ENCODE data around the gene ITPR2. TPM values are rescaled to one million over a fixed set of nuclear protein-coding genes. Genes with fewer than 3 reads are reported as not detected.

Gene ITPR2
- total and polyA plus RNA-seq, 2 of the 13 experiments (the other 11 are each of a cell fraction or from before 2014, with no cell fraction given), result 31.9 to 81.9 TPM

GRCh38 chr12:26327975-26328644 lies 504.9 kb downstream of the ITPR2 start:
- H3K9ac ChIP-seq (ENCODE audit: insufficient read depth, low read depth, low read length), result no peak overlapping the region
- DNase-seq (ENCODE audit: low spot score), result no peak
- H4K20me1 ChIP-seq (ENCODE audit: insufficient read depth, low read length), result no peaks in the 10 kb centered on the region
- ChIA-PET CTCF (ENCODE audit: low intra/inter-chr PET ratio, low total read pairs) (no interaction called here), POLR2A (no interaction called here)
- intact Hi-C loops (cut with micrococcal nuclease; ENCODE audit: unreplicated experiment), result no loop called here
- FAIRE-seq, result no peak
- H3K4me2 ChIP-seq (ENCODE audit: low read depth, low read length), result no peak overlapping the region
- no peaks in the 10 kb centered on the region for H3K4me1 ChIP-seq (ENCODE audit: insufficient read depth, low read length)
- H2AFZ ChIP-seq (ENCODE audit: low read length), result no peak overlapping the region
- H3K9me3 ChIP-seq (ENCODE audit: low read length), result no peaks in the 10 kb centered on the region
- no TSS peak for BruUV-seq (replicated peaks)
- H3K36me3 ChIP-seq (replicated peaks in 1 of 2; ENCODE audit: control insufficient read depth in 1 of 2, insufficient read depth in 2 of 2, low read length in 2 of 2), result no peaks in the 10 kb centered on the region
- H3K27me3 ChIP-seq (ENCODE audit: control insufficient read depth in 1 of 2, insufficient read depth in 2 of 2, low read length in 2 of 2), result no peaks in the 10 kb centered on the region; a peak in 1 of 5 replicates
- H3K4me3 ChIP-seq (replicated peaks in 1 of 3; ENCODE audit: insufficient read depth in 1 of 3, low read depth in 2 of 3, low read length in 3 of 3), result no peak overlapping the region
- H3K27ac ChIP-seq (ENCODE audit: extremely low read length, insufficient read depth, low read length), result no peak overlapping the region
- in situ Hi-C loops (cut with HindIII; ENCODE audit: extremely low pct_ligation_motif_present, low pct_unique_long_range_greater_than_20kb), result no loop called here
- ATAC-seq, result peak; percentile 23; the same call in 2 of the 3 replicates
- 34% methylated on average over 4 of the region's 4 CpGs for WGBS (ENCODE audit: low lambda C conversion rate)
- H3K79me2 ChIP-seq (ENCODE audit: insufficient read depth, low read length), result no peaks in the 10 kb centered on the region
- TF ChIP-seq HNRNPH1 (optimal IDR thresholded peaks at IDR 0.05; ENCODE audit: low read depth, low read length) (no peak), ZNF142 (CRISPR knock-in tag; IDR thresholded peaks at IDR 0.05) (no peak), CERS6 (CRISPR knock-in tag; IDR thresholded peaks at IDR 0.05) (no peak), ZNF263 (CRISPR knock-in tag; IDR thresholded peaks at IDR 0.05) (no peak), TAF15 (IDR thresholded peaks at IDR 0.05; ENCODE audit: low read depth, low read length, poor library complexity, severe bottlenecking) (no peak), SP4 (CRISPR knock-in tag; IDR thresholded peaks at IDR 0.05) (no peak), ZNF639 (CRISPR knock-in tag; conservative IDR thresholded peaks at IDR 0.05) (no peak), GLI4 (CRISPR knock-in tag; IDR thresholded peaks at IDR 0.05; ENCODE audit: borderline replicate concordance) (no peak), ISX (CRISPR knock-in tag; conservative IDR thresholded peaks at IDR 0.05) (no peak), ZNF687 (CRISPR knock-in tag; IDR thresholded peaks at IDR 0.05) (no peak), NFKB2 (CRISPR knock-in tag; IDR thresholded peaks at IDR 0.05; ENCODE audit: borderline replicate concordance) (no peak)
